Osteocyte (in vitro differentiated cells): ENCODE measurements around the gene TMEM175. TPM values are rescaled to one million over a fixed set of nuclear protein-coding genes. Genes with fewer than 3 reads are reported as not detected.

Experiments
- DNase-seq: peaks from one replicate; pipeline ENCODE4 v3.0.0; 2021; ENCODE audit warnings: mixed read lengths; ENCODE audit not compliant: unreplicated experiment; ENCODE audit errors: extremely low spot score
- H3K27ac Mint-ChIP-seq: one replicate; pipeline ENCODE4 v1.8.0; 2021; ENCODE audit warnings: mild to moderate bottlenecking, mixed read lengths; ENCODE audit not compliant: unreplicated experiment
- H3K27me3 Mint-ChIP-seq: one replicate; pipeline ENCODE4 v1.8.0; 2021; ENCODE audit warnings: mixed read lengths; ENCODE audit not compliant: unreplicated experiment
- H3K36me3 Mint-ChIP-seq: one replicate; pipeline ENCODE4 v1.8.0; 2021; ENCODE audit warnings: mixed read lengths; ENCODE audit not compliant: unreplicated experiment
- H3K4me1 Mint-ChIP-seq: one replicate; pipeline ENCODE4 v1.8.0; 2021; ENCODE audit warnings: mixed read lengths; ENCODE audit not compliant: unreplicated experiment
- H3K4me3 Mint-ChIP-seq: one replicate; pipeline ENCODE4 v1.8.0; 2021; ENCODE audit warnings: mild to moderate bottlenecking, moderate library complexity, mixed read lengths; ENCODE audit not compliant: unreplicated experiment
- H3K9me3 Mint-ChIP-seq: one replicate; pipeline ENCODE4 v1.8.0; 2021; ENCODE audit warnings: mixed read lengths; ENCODE audit not compliant: unreplicated experiment
- CTCF ChIP-seq: fragments of 200-600 bp; sonication (generic); IDR thresholded peaks from 2 replicates; pipeline ENCODE4 v1.5.0; 2021; ENCODE audit warnings: antibody characterized with exemption, mild to moderate bottlenecking, moderate library complexity
- total RNA-seq: library from RNA; stranded (reverse); gene quantifications from 2 replicates; pipeline ENCODE4 v1.2.1, GENCODE V29; 2021

TMEM175 gene
- total RNA-seq, 1 donor from 2014 or later: 39.7 TPM

GRCh38 chr4:905485-906338 lies 26.5 kb upstream of the TMEM175 start:
- Mint-ChIP-seq H3K9me3 (no peaks in the 10 kb centered on the region), H3K36me3 (peaks cover 11% of the 10 kb centered on the region), H3K4me3 (no peak overlapping the region), H3K27ac (no peak overlapping the region), H3K27me3 (no peaks in the 10 kb centered on the region), H3K4me1 (no peaks in the 10 kb centered on the region)
- TF ChIP-seq CTCF: no peak
- no peak for DNase-seq

GRCh38 chr4:906339-907102 lies 25.7 kb upstream of the TMEM175 start:
- H3K4me3 Mint-ChIP-seq: no peak overlapping the region
- no peaks in the 10 kb centered on the region for H3K9me3 Mint-ChIP-seq
- peaks cover 19% of the 10 kb centered on the region for H3K36me3 Mint-ChIP-seq
- no peak for TF ChIP-seq CTCF
- H3K27me3 Mint-ChIP-seq: no peaks in the 10 kb centered on the region
- no peak for DNase-seq
- H3K4me1 Mint-ChIP-seq: no peaks in the 10 kb centered on the region
- H3K27ac Mint-ChIP-seq: no peak overlapping the region

GRCh38 chr4:907103-907400 lies 25.2 kb upstream of the TMEM175 start:
- DNase-seq: no peak
- no peak for TF ChIP-seq CTCF
- Mint-ChIP-seq H3K9me3 (no peaks in the 10 kb centered on the region), H3K27ac (no peak overlapping the region), H3K27me3 (no peaks in the 10 kb centered on the region), H3K4me1 (no peaks in the 10 kb centered on the region), H3K4me3 (no peak overlapping the region), H3K36me3 (peaks cover 21% of the 10 kb centered on the region)

- no peak overlapping the region for H3K27ac Mint-ChIP-seq
- TF ChIP-seq CTCF: no peak
- peaks cover 18% of the 10 kb centered on the region for H3K36me3 Mint-ChIP-seq
- H3K4me3 Mint-ChIP-seq: no peak overlapping the region
- H3K9me3 Mint-ChIP-seq: no peaks in the 10 kb centered on the region
- no peaks in the 10 kb centered on the region for H3K4me1 Mint-ChIP-seq
- no peak for DNase-seq
- H3K27me3 Mint-ChIP-seq: no peaks in the 10 kb centered on the region
These were observed 24.4 kb upstream of the TMEM175 start for GRCh38 chr4:907691-908425.

GRCh38 chr4:909131-909571 lies 23.1 kb upstream of the TMEM175 start:
- no peaks in the 10 kb centered on the region for H3K9me3 Mint-ChIP-seq
- H3K36me3 Mint-ChIP-seq: peaks cover 18% of the 10 kb centered on the region
- H3K27ac Mint-ChIP-seq: no peak overlapping the region
- H3K27me3 Mint-ChIP-seq: no peaks in the 10 kb centered on the region
- TF ChIP-seq CTCF: no peak
- no peaks in the 10 kb centered on the region for H3K4me1 Mint-ChIP-seq
- H3K4me3 Mint-ChIP-seq: no peak overlapping the region
- no peak for DNase-seq
